ENCODE data around the gene MAST4. TPM values are rescaled to one million over a fixed set of nuclear protein-coding genes. Genes with fewer than 3 reads are reported as not detected.

MAST4 gene
- total RNA-seq, 1 donor from 2014 or later = 17.2 TPM

GRCh38 chr5:67085616-67086015, 489.4 kb downstream of the MAST4 start:
- Mint-ChIP-seq H3K36me3 (ENCODE audit: low read depth) (no peaks in the 10 kb centered on the region), H3K4me3 (no peak overlapping the region), H3K4me1 (peaks cover 4% of the 10 kb centered on the region), H3K27me3 (no peaks in the 10 kb centered on the region), H3K9me3 (peaks cover 4% of the 10 kb centered on the region), H3K27ac (no peak overlapping the region)
- no peak for TF ChIP-seq CTCF (IDR thresholded peaks at IDR 0.05)
- ChIA-PET CTCF (no interaction called here), POLR2A (no interaction called here)
- ATAC-seq (ENCODE audit: low read depth) = no peak
- no peak for DNase-seq
- intact Hi-C loops (cut with micrococcal nuclease) = no loop called here

- no peak for ATAC-seq (ENCODE audit: low read depth)
- Mint-ChIP-seq H3K27ac (no peak overlapping the region), H3K4me1 (no peaks in the 10 kb centered on the region), H3K4me3 (no peak overlapping the region), H3K9me3 (no peaks in the 10 kb centered on the region), H3K36me3 (ENCODE audit: low read depth) (no peaks in the 10 kb centered on the region), H3K27me3 (no peaks in the 10 kb centered on the region)
- intact Hi-C loops (cut with micrococcal nuclease) = no loop called here
- DNase-seq = no peak
- no peak for TF ChIP-seq CTCF (IDR thresholded peaks at IDR 0.05)
- CTCF ChIA-PET = no interaction called here
- POLR2A ChIA-PET = no interaction called here
These were observed 493.1 kb downstream of the MAST4 start for GRCh38 chr5:67089200-67089725.

GRCh38 chr5:67090040-67090439, 493.8 kb downstream of the MAST4 start:
- CTCF ChIA-PET = no interaction called here
- Mint-ChIP-seq H3K4me3 (no peak overlapping the region), H3K36me3 (ENCODE audit: low read depth) (no peaks in the 10 kb centered on the region), H3K27ac (no peak overlapping the region), H3K9me3 (no peaks in the 10 kb centered on the region), H3K27me3 (no peaks in the 10 kb centered on the region), H3K4me1 (no peaks in the 10 kb centered on the region)
- DNase-seq (no peak), ATAC-seq (ENCODE audit: low read depth) (no peak)
- TF ChIP-seq CTCF (IDR thresholded peaks at IDR 0.05) = no peak
- intact Hi-C loops (cut with micrococcal nuclease) = no loop called here
- POLR2A ChIA-PET = no interaction called here

GRCh38 chr5:67090593-67090992, 494.4 kb downstream of the MAST4 start:
- no peak for ATAC-seq (ENCODE audit: low read depth)
- Mint-ChIP-seq H3K4me1 (no peaks in the 10 kb centered on the region), H3K4me3 (no peak overlapping the region), H3K9me3 (no peaks in the 10 kb centered on the region), H3K36me3 (ENCODE audit: low read depth) (no peaks in the 10 kb centered on the region), H3K27me3 (no peaks in the 10 kb centered on the region), H3K27ac (no peak overlapping the region)
- ChIA-PET CTCF (no interaction called here), POLR2A (no interaction called here)
- intact Hi-C loops (cut with micrococcal nuclease) = no loop called here
- no peak for DNase-seq
- no peak for TF ChIP-seq CTCF (IDR thresholded peaks at IDR 0.05)

GRCh38 chr5:67092535-67092934, 496.3 kb downstream of the MAST4 start:
- H3K27ac Mint-ChIP-seq = no peak overlapping the region
- ChIA-PET CTCF (no interaction called here), POLR2A (no interaction called here)
- no peak overlapping the region for H3K4me3 Mint-ChIP-seq
- no peaks in the 10 kb centered on the region for H3K9me3 Mint-ChIP-seq
- no peak for TF ChIP-seq CTCF (IDR thresholded peaks at IDR 0.05)
- intact Hi-C loops (cut with micrococcal nuclease) = no loop called here
- no peaks in the 10 kb centered on the region for H3K4me1 Mint-ChIP-seq
- DNase-seq (no peak), ATAC-seq (ENCODE audit: low read depth) (no peak)
- no peaks in the 10 kb centered on the region for H3K27me3 Mint-ChIP-seq
- H3K36me3 Mint-ChIP-seq (ENCODE audit: low read depth) = peaks cover 1% of the 10 kb centered on the region

Data from activated B cell treated with CpG ODN at 0.5 μM for 24 hours (primary cell).